ENCODE data around the gene FBXL3.

Gene FBXL3

DNA sequence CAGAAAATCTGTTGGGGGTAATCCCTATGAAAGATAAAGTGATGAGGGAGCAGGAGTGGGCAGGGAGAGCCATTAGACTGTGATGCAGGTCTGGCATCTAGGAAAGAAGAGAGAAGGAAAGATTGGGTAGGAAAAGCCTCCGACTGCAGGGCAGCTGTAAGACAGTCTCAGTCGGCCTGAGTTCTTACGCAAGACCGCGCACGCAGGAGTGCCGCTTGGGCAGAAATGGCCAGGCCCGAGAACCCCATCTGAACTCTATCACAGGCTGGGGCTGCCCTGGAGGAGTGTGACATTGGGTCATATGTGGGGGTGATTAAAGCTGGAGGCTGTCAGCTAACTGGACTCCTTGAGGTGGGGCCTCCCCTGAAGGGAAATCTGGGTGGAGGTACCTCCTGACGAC is 13.9 kb upstream of the FBXL3 start:
- in situ Hi-C loops (cut with MboI; ENCODE audit: low sequenced_read_pairs, unreplicated experiment): no loop called here
- TF ChIP-seq, protein P1, sequence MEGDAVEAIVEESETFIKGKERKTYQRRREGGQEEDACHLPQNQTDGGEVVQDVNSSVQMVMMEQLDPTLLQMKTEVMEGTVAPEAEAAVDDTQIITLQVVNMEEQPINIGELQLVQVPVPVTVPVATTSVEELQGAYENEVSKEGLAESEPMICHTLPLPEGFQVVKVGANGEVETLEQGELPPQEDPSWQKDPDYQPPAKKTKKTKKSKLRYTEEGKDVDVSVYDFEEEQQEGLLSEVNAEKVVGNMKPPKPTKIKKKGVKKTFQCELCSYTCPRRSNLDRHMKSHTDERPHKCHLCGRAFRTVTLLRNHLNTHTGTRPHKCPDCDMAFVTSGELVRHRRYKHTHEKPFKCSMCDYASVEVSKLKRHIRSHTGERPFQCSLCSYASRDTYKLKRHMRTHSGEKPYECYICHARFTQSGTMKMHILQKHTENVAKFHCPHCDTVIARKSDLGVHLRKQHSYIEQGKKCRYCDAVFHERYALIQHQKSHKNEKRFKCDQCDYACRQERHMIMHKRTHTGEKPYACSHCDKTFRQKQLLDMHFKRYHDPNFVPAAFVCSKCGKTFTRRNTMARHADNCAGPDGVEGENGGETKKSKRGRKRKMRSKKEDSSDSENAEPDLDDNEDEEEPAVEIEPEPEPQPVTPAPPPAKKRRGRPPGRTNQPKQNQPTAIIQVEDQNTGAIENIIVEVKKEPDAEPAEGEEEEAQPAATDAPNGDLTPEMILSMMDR (IDR thresholded peaks at IDR 0.05; ENCODE audit: borderline replicate concordance, control extremely low read depth, extremely low read depth, insufficient read depth, missing control alignments): no peak
- no peak for DNase-seq (ENCODE audit: low spot score)

DNA sequence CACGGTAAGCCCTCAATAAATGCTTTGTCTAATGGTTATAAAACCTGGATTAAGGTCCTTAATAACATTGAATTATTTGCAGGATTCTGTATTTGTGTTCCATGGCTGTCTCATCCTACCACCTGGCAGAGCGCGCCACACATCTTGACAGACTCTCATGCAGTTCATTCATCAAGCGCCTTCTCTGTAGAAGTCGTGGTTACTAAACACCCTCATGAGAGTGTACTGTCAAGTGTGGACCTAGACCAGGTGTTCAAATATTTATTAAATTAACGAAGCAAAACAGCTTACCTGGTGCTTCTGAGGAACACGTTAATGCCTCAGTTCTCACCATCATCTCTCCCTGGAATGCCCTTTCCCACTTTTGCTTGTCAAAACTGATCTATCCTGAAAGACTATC is 13.1 kb upstream of the FBXL3 start:
- DNase-seq (ENCODE audit: low spot score): no peak
- TF ChIP-seq, protein P1 (IDR thresholded peaks at IDR 0.05; ENCODE audit: borderline replicate concordance, control extremely low read depth, extremely low read depth, insufficient read depth, missing control alignments): no peak
- in situ Hi-C loops (cut with MboI; ENCODE audit: low sequenced_read_pairs, unreplicated experiment): no loop called here

DNA sequence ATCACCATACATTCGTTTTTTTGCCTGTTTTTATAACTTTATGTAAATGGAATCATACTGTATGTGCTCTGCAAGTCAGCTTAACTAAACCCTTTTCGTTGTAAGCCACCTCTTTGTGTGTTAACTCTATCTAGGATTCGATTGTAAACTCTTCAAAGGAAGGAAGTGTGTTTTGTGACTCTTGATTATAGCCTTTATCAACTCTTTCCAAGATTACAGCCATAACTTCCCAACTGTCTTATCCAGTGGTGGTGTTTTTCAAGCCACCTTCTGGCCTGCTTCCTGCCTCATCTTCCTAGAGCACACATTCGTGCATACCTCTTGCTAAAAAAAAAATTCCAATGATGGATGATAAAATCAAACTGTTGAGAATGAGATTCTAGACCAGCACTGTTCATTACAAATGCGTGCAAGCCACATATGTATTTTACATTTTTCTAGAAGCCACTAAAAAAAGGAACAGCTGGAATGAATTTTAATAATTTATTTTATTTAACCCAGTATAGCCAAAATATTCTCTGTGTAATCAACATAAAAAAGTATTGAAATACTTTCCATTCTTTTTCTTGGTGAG is 12.0 kb upstream of the FBXL3 start:
- no peak for DNase-seq (ENCODE audit: low spot score)
- TF ChIP-seq, protein P1 (IDR thresholded peaks at IDR 0.05; ENCODE audit: borderline replicate concordance, control extremely low read depth, extremely low read depth, insufficient read depth, missing control alignments): no peak
- in situ Hi-C loops (cut with MboI; ENCODE audit: low sequenced_read_pairs, unreplicated experiment): no loop called here

DNA sequence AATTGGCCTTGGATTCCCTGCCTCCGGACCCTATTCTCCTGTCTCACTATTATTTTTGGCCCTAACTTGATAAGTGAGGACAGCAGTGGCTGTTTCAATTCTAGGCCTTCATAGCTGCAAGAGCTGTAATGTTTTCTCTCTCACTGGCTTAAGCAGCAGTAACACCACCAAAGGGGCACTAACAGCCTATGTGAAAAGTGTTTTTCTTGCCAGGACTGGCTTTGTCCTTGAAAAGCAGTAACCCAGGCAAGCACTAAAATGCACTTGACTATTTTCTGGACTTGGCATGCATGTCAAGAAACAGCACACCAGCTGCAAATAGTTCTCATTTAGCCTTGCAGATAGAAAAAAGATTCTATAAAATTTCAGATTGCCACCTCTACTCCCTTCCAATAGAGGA is 9.3 kb upstream of the FBXL3 start:
- in situ Hi-C loops (cut with MboI; ENCODE audit: low sequenced_read_pairs, unreplicated experiment): no loop called here

DNA sequence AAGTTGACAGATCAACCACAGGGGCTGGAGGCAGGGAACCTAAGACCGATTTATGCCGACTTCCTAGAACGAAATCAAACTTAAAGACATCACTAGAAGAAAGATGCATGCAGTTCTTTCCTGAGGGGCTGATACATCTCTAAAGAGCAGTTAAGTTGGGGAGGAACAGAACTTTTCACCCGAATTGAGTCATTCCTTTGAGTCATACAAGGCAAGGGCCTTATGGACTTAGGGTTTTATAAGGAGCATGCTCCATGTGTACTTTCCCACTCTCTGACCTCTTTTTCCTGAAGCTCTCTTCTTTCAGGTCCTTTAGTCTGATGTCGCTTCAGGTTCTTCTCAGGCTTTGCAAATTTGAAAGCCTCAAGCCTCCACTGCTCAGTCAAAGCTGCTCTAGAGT is 7.9 kb upstream of the FBXL3 start:
- DNase-seq (ENCODE audit: low spot score): no peak
- in situ Hi-C loops (cut with MboI; ENCODE audit: low sequenced_read_pairs, unreplicated experiment): no loop called here
- TF ChIP-seq, protein P1 (IDR thresholded peaks at IDR 0.05; ENCODE audit: borderline replicate concordance, control extremely low read depth, extremely low read depth, insufficient read depth, missing control alignments): no peak

More for the DNA sequence above, 9.3 kb upstream of the FBXL3 start:
- TF ChIP-seq, protein P1 (IDR thresholded peaks at IDR 0.05; ENCODE audit: borderline replicate concordance, control extremely low read depth, extremely low read depth, insufficient read depth, missing control alignments): no peak
- DNase-seq (ENCODE audit: low spot score): no peak

DNA sequence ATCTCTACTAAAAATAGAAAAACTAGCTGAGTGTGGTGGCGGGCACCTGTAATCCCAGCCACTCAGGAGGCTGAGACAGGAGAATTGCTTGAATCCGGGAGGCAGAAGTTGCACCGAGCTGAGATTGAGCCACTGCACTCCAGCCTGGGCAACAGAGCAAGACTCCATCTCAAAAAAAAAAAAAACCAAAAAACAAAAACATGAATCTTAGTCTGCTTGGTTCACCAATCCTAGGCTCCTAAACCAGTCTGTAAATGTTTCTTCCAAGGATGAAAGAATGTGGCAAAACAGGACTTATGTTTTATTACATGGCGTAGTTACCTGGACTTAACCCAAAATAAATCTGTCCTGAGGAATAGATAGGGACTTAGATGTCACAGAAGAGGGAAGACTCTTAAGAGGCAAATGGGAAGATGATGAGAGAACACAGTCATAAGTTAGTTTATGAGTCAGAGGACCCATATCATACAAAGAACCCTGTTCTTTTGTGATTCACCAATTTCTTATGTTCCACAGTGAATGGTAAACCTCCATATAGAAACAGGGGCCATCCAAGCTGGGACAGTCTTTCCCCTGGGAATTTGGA is 6.9 kb upstream of the FBXL3 start:
- TF ChIP-seq, protein P1 (IDR thresholded peaks at IDR 0.05; ENCODE audit: borderline replicate concordance, control extremely low read depth, extremely low read depth, insufficient read depth, missing control alignments): no peak

More for the DNA sequence above, 6.9 kb upstream of the FBXL3 start:
- in situ Hi-C loops (cut with MboI; ENCODE audit: low sequenced_read_pairs, unreplicated experiment): no loop called here
- no peak for DNase-seq (ENCODE audit: low spot score)

All from GM13976 (cell line).